Astrocyte (in vitro differentiated cells and primary cell): ENCODE data around the gene ASIC4.

Experiments
- CTCF ChIP-seq: IDR thresholded peaks from 2 replicates; pipeline ENCODE4 v1.5.1; 2011; ENCODE audit warnings: low read depth, mild to moderate bottlenecking, inconsistent platforms, low read length, moderate library complexity; ENCODE audit not compliant: insufficient read depth
- EZH2 ChIP-seq: IDR thresholded peaks from 2 replicates; pipeline ENCODE4 v1.6.1; 2012; ENCODE audit warnings: mild to moderate bottlenecking, low read length, inconsistent platforms; ENCODE audit not compliant: insufficient read depth

GRCh38 chr2:219485201-219485580 lies 29.1 kb upstream of the ASIC4 start:
- TF ChIP-seq CTCF (no peak), EZH2 (no peak)
